HG02852 (cell line): ENCODE measurements around the gene PIGT.
"Not testable (repeated sequence)": the region's sequence is repeated elsewhere in the genome, so short reads cannot be mapped to it uniquely, and the experiment has no call there.

ENCODE experiments used
- ATAC-seq: cut with Tn5 transposase; IDR thresholded peaks from one replicate; pipeline ENCODE4 v1.9.1; 2021; ENCODE audit warnings: mild to moderate bottlenecking, moderate library complexity; ENCODE audit not compliant: unreplicated experiment

Gene PIGT

DNA sequence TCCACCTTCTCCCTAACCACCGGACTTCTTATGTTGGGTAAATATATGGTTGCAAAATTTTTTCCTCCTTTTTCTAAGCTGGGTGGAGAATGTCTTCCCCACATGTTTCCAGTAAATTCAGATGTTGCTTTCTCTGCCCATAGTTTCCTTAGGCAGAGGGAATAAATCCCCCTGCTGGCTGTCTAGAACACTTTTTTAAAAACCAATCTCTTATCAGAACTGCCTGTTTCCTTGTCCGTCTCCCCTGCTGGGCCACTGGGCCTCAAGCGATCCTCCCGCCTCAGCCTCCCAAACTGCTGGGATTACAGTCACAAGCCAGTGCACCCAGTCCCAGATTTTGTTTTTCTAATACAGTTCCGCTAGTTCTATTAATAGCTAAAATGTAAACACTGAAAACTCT lies 43.7 kb downstream of the PIGT start:
- ATAC-seq, result no peak

DNA sequence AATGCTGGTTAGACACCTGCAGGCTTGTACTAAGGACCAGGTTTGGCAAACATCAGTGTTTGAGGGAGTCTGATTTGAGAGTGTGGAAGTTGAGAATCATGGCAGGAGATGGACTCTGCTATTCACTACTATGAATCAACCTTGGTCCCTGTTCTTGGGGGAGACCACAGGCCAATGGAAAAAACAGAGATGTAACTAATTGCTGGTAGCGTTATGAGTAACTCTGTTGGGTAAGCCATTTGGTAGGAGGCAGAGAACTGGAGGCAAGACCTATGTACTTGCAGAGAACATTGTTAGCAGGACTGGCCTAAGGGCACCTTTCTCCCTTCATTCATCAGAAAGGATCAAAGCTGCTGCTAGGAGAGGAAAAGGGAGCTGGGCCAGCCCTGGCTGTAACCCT lies 45.3 kb downstream of the PIGT start:
- ATAC-seq, result no peak

GRCh38 chr20:45462711-45463509 lies 47.0 kb downstream of the PIGT start:
- ATAC-seq, result no peak

- no peak for ATAC-seq
Measured at GRCh38 chr20:45463709-45464108, 47.8 kb downstream of the PIGT start.

DNA sequence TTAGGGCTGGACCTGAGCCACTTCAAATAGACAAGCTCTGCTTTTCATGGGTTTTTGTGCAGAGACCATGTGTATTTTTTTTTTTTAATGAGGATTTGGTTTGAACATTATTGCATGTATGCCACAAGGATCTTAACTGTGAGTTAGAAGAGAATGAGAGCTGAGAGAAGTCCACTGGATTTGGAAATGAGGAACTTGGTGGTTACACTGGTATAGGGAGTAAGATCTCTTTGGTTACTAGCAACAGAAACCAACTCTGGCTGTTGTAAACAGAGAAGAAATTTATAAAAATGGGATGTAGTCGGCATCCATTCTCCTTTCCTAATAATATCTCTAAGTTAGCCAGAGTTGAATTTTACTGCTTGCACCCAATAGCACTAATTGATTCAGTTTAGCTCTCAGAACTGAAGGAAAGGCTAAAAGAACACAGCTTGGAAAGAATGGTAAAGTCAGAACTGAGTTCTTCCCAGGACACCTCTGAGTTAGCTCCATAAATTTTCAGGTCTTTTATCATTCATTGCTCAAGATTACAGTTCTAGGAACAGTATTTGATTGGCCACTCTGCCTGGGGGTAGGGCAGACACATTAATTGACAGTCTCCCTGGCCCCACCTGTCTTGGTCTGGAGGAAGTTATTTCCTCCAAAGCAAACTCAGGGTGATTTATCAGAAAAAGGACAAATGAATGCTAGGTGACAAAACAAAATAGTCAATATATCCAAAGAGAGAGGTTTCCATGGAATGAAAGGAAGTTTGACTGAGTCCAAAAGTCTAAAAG lies 49.7 kb downstream of the PIGT start:
- no peak for ATAC-seq

GRCh38 chr20:45467172-45467571 lies 51.2 kb downstream of the PIGT start:
- ATAC-seq, result no peak

- no peak for ATAC-seq
Measured at GRCh38 chr20:45467861-45468260, 51.9 kb downstream of the PIGT start.

DNA sequence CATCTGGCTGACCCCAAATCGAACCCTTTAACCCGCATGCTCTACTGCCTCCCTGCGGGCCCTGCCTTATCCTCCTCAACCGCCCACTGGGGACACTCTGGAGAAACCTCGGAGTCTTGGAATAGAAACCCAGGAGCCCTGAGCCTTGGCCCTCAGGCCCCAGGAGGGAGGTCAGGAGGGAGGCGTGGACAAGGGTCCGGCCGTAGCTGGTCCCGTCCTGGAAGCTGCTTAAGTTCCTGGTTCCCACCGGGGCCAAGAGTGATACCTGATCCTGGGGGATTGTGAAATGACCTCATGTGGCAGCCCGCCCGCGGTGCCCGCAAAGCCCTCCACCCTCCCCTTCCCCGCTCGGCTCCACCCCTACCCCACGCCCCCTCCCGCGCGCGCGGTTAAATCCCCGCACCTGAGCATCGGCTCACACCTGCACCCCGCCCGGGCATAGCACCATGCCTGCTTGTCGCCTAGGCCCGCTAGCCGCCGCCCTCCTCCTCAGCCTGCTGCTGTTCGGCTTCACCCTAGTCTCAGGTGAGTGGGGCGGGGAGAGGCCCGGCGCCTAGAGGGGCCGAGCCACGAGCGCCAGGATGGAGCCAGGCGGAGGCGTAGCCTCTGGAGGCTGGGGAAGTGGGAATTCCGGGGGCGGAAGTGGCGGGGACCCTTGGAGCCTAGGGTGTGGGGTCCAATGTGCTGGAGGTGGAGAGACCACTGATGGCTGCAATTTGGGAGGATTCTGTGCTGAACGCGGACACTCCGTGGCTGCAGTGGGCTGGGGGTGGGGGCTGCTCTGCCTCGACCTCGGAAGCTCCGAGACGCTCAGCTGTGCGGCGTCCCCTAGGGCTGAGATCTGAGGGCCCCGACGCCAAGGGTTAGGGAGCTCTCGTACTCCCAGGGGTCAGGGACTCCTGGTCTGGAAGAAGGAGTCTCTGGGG lies 53.7 kb downstream of the PIGT start, which contains the start of gene WFDC2:
TSS of gene WFDC2 (plus strand) at position 418 of the 926 bp plus-strand sequence. CDS start at position 447, 29 bp downstream.
- no peak for ATAC-seq

GRCh38 chr20:45470262-45470931 lies 54.5 kb downstream of the PIGT start:
- ATAC-seq, result peak; percentile 61

- ATAC-seq, result no peak
Measured at GRCh38 chr20:45470937-45471336, 55.0 kb downstream of the PIGT start.

GRCh38 chr20:45472286-45472685 lies 56.3 kb downstream of the PIGT start:
- not testable (repeated sequence) for ATAC-seq
